H1 (cell line): Measurements from ENCODE around the gene NANP. TPM values are rescaled to one million over a fixed set of nuclear protein-coding genes. Genes with fewer than 3 reads are reported as not detected.

Source experiments
- ASH2L ChIP-seq: fragments of 200-600, 300-600 bp; sonication (generic); IDR thresholded peaks from one replicate; pipeline ENCODE4 v1.7.1; 2017; ENCODE audit warnings: low read length
- BCL11A ChIP-seq, 2 experiments: IDR thresholded peaks; one replicate each; pipeline ENCODE4 v1.6.1; 2011; ENCODE audit warnings: low read depth in 2 of 2, low read length in 2 of 2, mild to moderate bottlenecking in 2 of 2
- JUND ChIP-seq: IDR thresholded peaks from 2 replicates; pipeline ENCODE4 v1.6.1; 2011; ENCODE audit warnings: mild to moderate bottlenecking, improper control_type of control experiment, low read length
- POLR2AphosphoS5 ChIP-seq: IDR thresholded peaks from 2 replicates; pipeline ENCODE4 v1.6.1; 2011; ENCODE audit warnings: low read depth, low read length
- RFX5 ChIP-seq: IDR thresholded peaks from 2 replicates; pipeline ENCODE4 v1.6.1; 2011; ENCODE audit warnings: low read depth, low read length, improper control_type of control experiment, borderline replicate concordance
- polyA plus RNA-seq, 7 experiments: library from polyadenylated mRNA; depleted of rRNA in 3 of 7; stranded (reverse) in 5 of 7; unstranded in 2 of 7; fragments of >200 nt in 5 of 7; fragments of 200-250 nt in 2 of 7; gene quantifications; 1 replicate in 5 of 7; 2 replicates in 1 of 7; 4 replicates in 1 of 7; pipeline versions ENCODE4 v1.2.1 to v1.2.3, GENCODE V29; 2011 to 2013; ENCODE audit warnings: missing spikeins in 2 of 7, mixed read lengths in 2 of 7
- total RNA-seq: library from RNA; stranded (reverse); fragmentation: NEBNext Ultra II Directional; extraction: Animal tissue kit (Norgen Biotek cat#: 25700); gene quantifications from 2 replicates; pipeline ENCODE4 v1.2.1, GENCODE V29; 2021
- TF ChIP-seq, protein P1 (sequence below): IDR thresholded peaks from 2 replicates; pipeline ENCODE4 v1.6.1; 2012; ENCODE audit warnings: low read length, inconsistent platforms

Gene NANP
- total and polyA plus RNA-seq, 2 of the 8 experiments (the other 6 are each of a cell fraction or from before 2014, with no cell fraction given) = 3.8 to 6.2 TPM

- TF ChIP-seq, protein P1, sequence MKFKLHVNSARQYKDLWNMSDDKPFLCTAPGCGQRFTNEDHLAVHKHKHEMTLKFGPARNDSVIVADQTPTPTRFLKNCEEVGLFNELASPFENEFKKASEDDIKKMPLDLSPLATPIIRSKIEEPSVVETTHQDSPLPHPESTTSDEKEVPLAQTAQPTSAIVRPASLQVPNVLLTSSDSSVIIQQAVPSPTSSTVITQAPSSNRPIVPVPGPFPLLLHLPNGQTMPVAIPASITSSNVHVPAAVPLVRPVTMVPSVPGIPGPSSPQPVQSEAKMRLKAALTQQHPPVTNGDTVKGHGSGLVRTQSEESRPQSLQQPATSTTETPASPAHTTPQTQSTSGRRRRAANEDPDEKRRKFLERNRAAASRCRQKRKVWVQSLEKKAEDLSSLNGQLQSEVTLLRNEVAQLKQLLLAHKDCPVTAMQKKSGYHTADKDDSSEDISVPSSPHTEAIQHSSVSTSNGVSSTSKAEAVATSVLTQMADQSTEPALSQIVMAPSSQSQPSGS = no peak
- TF ChIP-seq JUND (no peak), BCL11A (IDR thresholded peaks at IDR 0.05; ENCODE audit: low read depth in 2 of 2, low read length in 2 of 2) (no peak), POLR2AphosphoS5 (no peak), ASH2L (no peak), RFX5 (no peak)
These were observed 19.9 kb upstream of the NANP start (continued) for GRCh38 chr20:25643716-25644115.
